H9 (cell line): ENCODE measurements around the gene RAP1GAP2. TPM values are rescaled to one million over a fixed set of nuclear protein-coding genes. Genes with fewer than 3 reads are reported as not detected.

Experiments used
- DNase-seq: peaks from one replicate; pipeline ENCODE4 v3.0.0-alpha.2; 2017
- H2AFZ ChIP-seq: one replicate; pipeline ENCODE4 v1.6.1; 2013; ENCODE audit warnings: mild to moderate bottlenecking, low read length, control low read depth, moderate library complexity
- H2AK5ac ChIP-seq: 2 replicates; pipeline ENCODE4 v1.6.1; 2013; ENCODE audit warnings: low read length, control low read depth, mixed read lengths; ENCODE audit not compliant: insufficient read length
- H2BK120ac ChIP-seq: one replicate; pipeline ENCODE4 v1.6.1; 2013; ENCODE audit warnings: low read depth, mild to moderate bottlenecking, low read length, control low read depth, inconsistent platforms; ENCODE audit not compliant: poor library complexity, severe bottlenecking
- H2BK12ac ChIP-seq: 2 replicates; pipeline ENCODE4 v1.6.1; 2013; ENCODE audit warnings: low read length, control low read depth, mixed read lengths, low read depth; ENCODE audit not compliant: insufficient read length
- H2BK15ac ChIP-seq: 2 replicates; pipeline ENCODE4 v1.6.1; 2013; ENCODE audit warnings: low read depth, low read length, control low read depth
- H2BK20ac ChIP-seq: one replicate; pipeline ENCODE4 v1.6.1; 2013; ENCODE audit warnings: low read depth, mild to moderate bottlenecking, low read length, control low read depth, inconsistent platforms; ENCODE audit not compliant: poor library complexity, severe bottlenecking
- H2BK5ac ChIP-seq: 2 replicates; pipeline ENCODE4 v1.6.1; 2013; ENCODE audit warnings: low read length, control low read depth, mixed read lengths; ENCODE audit not compliant: insufficient read length
- H3K14ac ChIP-seq: 2 replicates; pipeline ENCODE4 v1.6.1; 2013; ENCODE audit warnings: low read length, control low read depth; ENCODE audit not compliant: insufficient read depth
- H3K18ac ChIP-seq: 2 replicates; pipeline ENCODE4 v1.6.1; 2013; ENCODE audit warnings: low read depth, mild to moderate bottlenecking, mixed read lengths, low read length, control low read depth; ENCODE audit not compliant: insufficient read length
- H3K23ac ChIP-seq: 2 replicates; pipeline ENCODE4 v1.6.1; 2013; ENCODE audit warnings: low read length, control low read depth, mixed read lengths, low read depth; ENCODE audit not compliant: insufficient read length
- H3K23me2 ChIP-seq: 2 replicates; pipeline ENCODE4 v1.6.1; 2013; ENCODE audit warnings: low read depth, mild to moderate bottlenecking, mixed read lengths, low read length, control low read depth; ENCODE audit not compliant: insufficient read length, poor library complexity, severe bottlenecking
- H3K27ac ChIP-seq: 2 replicates; pipeline ENCODE4 v1.5.1; 2013; ENCODE audit warnings: low read length, control low read depth, mixed read lengths, low read depth; ENCODE audit not compliant: insufficient read length
- H3K27me3 ChIP-seq: 2 replicates; pipeline ENCODE4 v1.6.1; 2013; ENCODE audit warnings: low read length, control low read depth, inconsistent platforms; ENCODE audit not compliant: insufficient read depth
- H3K4ac ChIP-seq: 2 replicates; pipeline ENCODE4 v1.6.1; 2013; ENCODE audit warnings: low read depth, mild to moderate bottlenecking, control low read depth, inconsistent platforms, low read length, moderate library complexity
- H3K4me1 ChIP-seq: 2 replicates; pipeline ENCODE4 v1.6.1; 2013; ENCODE audit warnings: low read length, control low read depth, inconsistent platforms; ENCODE audit not compliant: insufficient read depth
- H3K4me2 ChIP-seq: 2 replicates; pipeline ENCODE4 v1.6.1; 2013; ENCODE audit warnings: low read length, control low read depth, mixed read lengths; ENCODE audit not compliant: insufficient read length, insufficient read depth
- H3K56ac ChIP-seq: 2 replicates; pipeline ENCODE4 v1.6.1; 2013; ENCODE audit warnings: low read depth, mild to moderate bottlenecking, mixed read lengths, low read length, control low read depth; ENCODE audit not compliant: insufficient read length
- H3K79me1 ChIP-seq: 2 replicates; pipeline ENCODE4 v1.6.1; 2013; ENCODE audit warnings: low read depth, mild to moderate bottlenecking, moderate library complexity, low read length, control low read depth, inconsistent platforms; ENCODE audit not compliant: insufficient read depth, poor library complexity, severe bottlenecking
- H3K79me2 ChIP-seq: 2 replicates; pipeline ENCODE4 v1.6.1; 2013; ENCODE audit warnings: low read length, control low read depth, inconsistent platforms; ENCODE audit not compliant: insufficient read depth
- H3K9ac ChIP-seq: 2 replicates; pipeline ENCODE4 v1.6.1; 2013; ENCODE audit warnings: low read length, control low read depth, mixed read lengths; ENCODE audit not compliant: insufficient read length; ENCODE audit errors: extremely low read depth
- H3K9me3 ChIP-seq: one replicate; pipeline ENCODE4 v1.6.1; 2013; ENCODE audit warnings: low read depth, low read length, inconsistent platforms; ENCODE audit not compliant: control insufficient read depth
- H3T11ph ChIP-seq: one replicate; pipeline ENCODE4 v1.6.1; 2013; ENCODE audit warnings: mild to moderate bottlenecking, low read length, control low read depth, inconsistent platforms
- H4K20me1 ChIP-seq: one replicate; pipeline ENCODE4 v1.6.1; 2013; ENCODE audit not compliant: control insufficient read depth, insufficient read length, insufficient read depth
- H4K5ac ChIP-seq: 2 replicates; pipeline ENCODE4 v1.6.1; 2013; ENCODE audit warnings: low read depth, mild to moderate bottlenecking, mixed read lengths, low read length, control low read depth; ENCODE audit not compliant: insufficient read length
- H4K8ac ChIP-seq: replicated peaks from 2 replicates; pipeline ENCODE4 v1.6.1; 2013; ENCODE audit warnings: low read length, control low read depth, mixed read lengths, low read depth; ENCODE audit not compliant: insufficient read length
- H4K91ac ChIP-seq: 2 replicates; pipeline ENCODE4 v1.6.1; 2013; ENCODE audit warnings: low read depth, mild to moderate bottlenecking, moderate library complexity, mixed read lengths, low read length, control low read depth; ENCODE audit not compliant: insufficient read length
- H3K27ac Mint-ChIP-seq, 3 experiments: 2 replicates in 2 of 3; 3 replicates in 1 of 3; pipeline ENCODE4 v1.8.0; 2020 to 2021; ENCODE audit warnings: mixed read lengths in 3 of 3, mild to moderate bottlenecking in 1 of 3, moderate library complexity in 1 of 3
- H3K27me3 Mint-ChIP-seq: 2 replicates; pipeline ENCODE4 v1.8.0; 2021; ENCODE audit warnings: low read depth, mild to moderate bottlenecking, moderate library complexity, mixed read lengths
- H3K36me3 Mint-ChIP-seq, 3 experiments: 2 replicates in 2 of 3; 3 replicates in 1 of 3; pipeline ENCODE4 v1.8.0; 2020 to 2021; ENCODE audit warnings: low read depth in 3 of 3, mixed read lengths in 3 of 3; ENCODE audit not compliant: insufficient read depth in 1 of 3
- H3K4me1 Mint-ChIP-seq, 2 experiments: 2 replicates each; pipeline ENCODE4 v1.8.0; 2020; ENCODE audit warnings: mixed read lengths in 2 of 2
- H3K4me3 Mint-ChIP-seq, 2 experiments: 2 replicates in 1 of 2; 3 replicates in 1 of 2; pipeline ENCODE4 v1.8.0; 2020 to 2021; ENCODE audit warnings: mild to moderate bottlenecking in 2 of 2, mixed read lengths in 2 of 2, moderate library complexity in 1 of 2
- H3K9me3 Mint-ChIP-seq, 2 experiments: 2 replicates in 1 of 2; 3 replicates in 1 of 2; pipeline ENCODE4 v1.8.0; 2020; ENCODE audit warnings: mild to moderate bottlenecking in 2 of 2, mixed read lengths in 2 of 2, moderate library complexity in 1 of 2
- CTCF ChIP-seq: fragments of 200-600 bp; sonication (generic); conservative IDR thresholded peaks from 3 replicates; pipeline ENCODE4 v1.8.0; 2021; ENCODE audit warnings: antibody characterized with exemption, mild to moderate bottlenecking
- WGBS: extraction: QIAGEN DNeasy Blood & Tissue Kit; methylation state at CpG from one replicate; pipeline ENCODE4 v1.1.7; 2013; ENCODE audit warnings: missing lambda C conversion rate, low lambda C conversion rate, mixed read lengths; ENCODE audit not compliant: insufficient read length; ENCODE audit errors: extremely low coverage; 5-methylcytosine and 5-hydroxymethylcytosine counted together
- total RNA-seq: library from RNA; stranded (reverse); gene quantifications from 2 replicates; pipeline ENCODE4 v1.2.1, GENCODE V29; 2021

The RAP1GAP2 gene
- total RNA-seq, 1 experiment from 2014 or later: 33.8 TPM

GRCh38 chr17:2799653-2800052 is 3.4 kb downstream of the RAP1GAP2 start:
- Histone ChIP-seq H3K9me3 (no peaks in the 10 kb centered on the region), H2BK20ac (no peak overlapping the region), H2AFZ (no peak overlapping the region), H3K23me2 (no peaks in the 10 kb centered on the region), H3K79me1 (no peaks in the 10 kb centered on the region), H4K8ac (no peak overlapping the region), H3K4me2 (no peak overlapping the region), H3K18ac (no peak overlapping the region), H3K79me2 (no peaks in the 10 kb centered on the region), H3K9ac (no peak overlapping the region), H2BK12ac (no peak overlapping the region), H2BK120ac (no peak overlapping the region), H3T11ph (no peak overlapping the region), H2AK5ac (no peak overlapping the region), H4K91ac (no peak overlapping the region), H3K56ac (no peak overlapping the region), H3K23ac (no peak overlapping the region), H4K5ac (no peak overlapping the region), H2BK15ac (no peak overlapping the region), H3K4me1 (no peaks in the 10 kb centered on the region), H2BK5ac (no peak overlapping the region), H3K27ac (no peak overlapping the region), H3K27me3 (no peaks in the 10 kb centered on the region), H3K14ac (no peak overlapping the region; the same call in 1 of the 2 replicates), H3K4ac (no peak overlapping the region), H4K20me1 (peaks cover 5% of the 10 kb centered on the region)
- WGBS: no CpG with 5 or more reads among the region's 7 CpGs
- Mint-ChIP-seq H3K4me3 (no peak overlapping the region), H3K27ac (no peak overlapping the region), H3K27me3 (no peaks in the 10 kb centered on the region), H3K36me3 (no peaks in the 10 kb centered on the region; a peak in 1 of 7 replicates), H3K4me1 (peaks cover 19 to 27% of the 10 kb centered on the region in 2 experiments), H3K9me3 (no peaks in the 10 kb centered on the region)
- no peak for DNase-seq
- no peak for TF ChIP-seq CTCF
